GM19463 (cell line): Measurements from ENCODE around the gene MBP.

Experiments used
- ATAC-seq: cut with Tn5 transposase; IDR thresholded peaks from one replicate; pipeline ENCODE4 v1.9.1; 2021; ENCODE audit warnings: mild to moderate bottlenecking, moderate library complexity; ENCODE audit not compliant: unreplicated experiment

MBP gene

DNA sequence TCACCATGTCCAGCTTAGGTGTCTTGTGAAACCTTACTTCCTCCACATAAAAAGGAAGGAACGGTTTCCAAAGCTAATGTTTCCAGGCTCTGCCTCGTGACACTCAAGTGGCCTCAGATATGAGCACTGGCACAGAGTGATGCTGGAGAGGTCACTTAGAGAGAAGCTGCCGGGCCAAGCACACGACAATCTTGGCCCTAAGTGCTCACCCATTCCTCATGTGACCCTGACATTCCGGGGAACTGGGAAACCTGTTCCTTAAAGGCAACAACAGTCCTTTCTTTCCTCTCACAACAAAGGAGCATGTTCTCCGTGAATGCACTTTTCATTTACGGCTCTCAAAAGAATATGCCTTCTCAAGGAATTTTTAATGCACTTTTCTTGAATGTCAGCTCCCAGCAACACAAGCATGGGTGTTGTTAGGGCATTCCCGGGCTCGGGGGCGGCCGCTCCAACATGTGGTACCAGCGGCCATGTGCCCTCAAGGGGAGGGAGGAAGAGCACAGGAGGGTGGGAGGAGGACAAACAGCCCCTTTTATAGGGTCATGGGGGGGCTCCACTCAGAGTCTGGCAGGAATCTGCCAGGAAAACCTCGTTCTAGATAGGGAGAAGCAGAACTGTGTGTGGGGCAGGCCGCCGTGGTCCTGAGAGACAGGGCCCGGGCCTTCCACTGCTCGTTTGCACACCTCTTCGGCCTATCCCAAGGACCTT lies 118.6 kb downstream of the MBP start:
- no peak for ATAC-seq

DNA sequence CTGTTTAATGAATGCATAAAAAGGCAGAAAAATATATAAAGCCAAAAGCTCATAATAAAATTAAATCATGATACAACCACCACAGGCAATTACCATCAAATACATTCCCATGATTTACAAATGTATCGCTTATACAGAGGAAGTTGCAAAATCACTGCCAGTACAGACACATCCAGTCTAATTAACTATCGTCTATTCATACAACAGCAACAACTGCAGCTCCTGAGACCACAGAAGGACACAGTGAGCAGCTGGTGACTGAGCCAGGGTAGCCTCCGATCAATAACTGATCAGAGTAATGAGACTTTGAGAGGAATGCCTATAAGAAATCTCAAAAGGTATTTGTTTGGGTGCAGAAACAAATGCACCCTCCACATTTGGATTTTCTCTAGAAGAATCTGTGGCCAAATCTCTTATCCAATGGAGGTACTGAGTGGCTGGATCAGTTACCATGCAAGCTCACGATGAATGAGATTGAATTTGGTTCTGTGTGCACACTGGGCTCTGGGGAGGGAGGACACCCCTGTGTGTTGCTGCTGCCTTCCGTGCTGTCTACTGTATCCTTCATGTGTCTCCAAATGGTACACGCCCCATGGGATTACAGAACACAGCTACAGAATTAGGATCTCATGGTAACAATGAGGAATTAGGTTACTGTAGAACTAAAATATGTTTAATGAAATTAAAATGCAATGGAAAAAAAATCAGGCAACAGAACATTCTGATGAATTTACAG lies 119.6 kb downstream of the MBP start:
- ATAC-seq: no peak

DNA sequence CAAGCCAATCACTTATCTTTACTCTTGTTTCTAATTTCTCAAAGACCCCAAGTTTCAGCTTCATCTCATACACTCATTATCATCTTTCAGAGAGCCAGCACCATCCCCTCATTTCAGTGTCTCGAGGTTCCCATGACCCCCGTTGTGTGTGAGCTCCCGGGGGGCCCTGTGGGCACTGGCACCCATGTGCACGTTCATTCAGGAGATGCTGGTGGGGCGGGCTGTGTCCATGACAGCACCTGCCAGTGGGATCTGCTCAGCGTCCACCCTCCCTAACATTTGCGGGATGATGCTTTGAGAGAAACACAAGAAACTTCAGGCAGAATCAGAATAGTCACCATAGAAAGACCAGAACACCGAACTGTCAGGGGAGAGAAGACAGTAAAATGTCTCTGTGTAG lies 120.5 kb downstream of the MBP start:
- ATAC-seq: no peak

DNA sequence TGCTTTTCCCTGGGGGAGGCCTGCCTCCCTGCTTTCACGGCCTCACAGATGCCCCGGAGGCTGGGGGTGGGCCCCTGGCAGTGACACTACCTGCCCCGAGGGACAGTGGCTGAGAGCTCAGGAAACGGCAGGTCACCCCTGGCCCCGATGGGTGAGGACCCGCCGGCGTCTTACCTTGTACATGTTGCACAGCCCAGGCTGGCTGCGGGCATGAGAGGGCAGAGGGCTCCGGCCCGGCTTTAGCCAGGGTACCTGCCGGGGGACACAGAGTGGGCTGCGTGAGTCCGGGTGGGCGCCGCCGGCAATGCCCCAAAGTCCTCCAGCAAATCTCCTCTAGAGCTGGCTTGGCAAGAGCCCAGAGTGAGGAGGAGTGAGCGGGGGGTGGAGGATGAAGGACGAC lies 122.9 kb downstream of the MBP start:
- no peak for ATAC-seq

DNA sequence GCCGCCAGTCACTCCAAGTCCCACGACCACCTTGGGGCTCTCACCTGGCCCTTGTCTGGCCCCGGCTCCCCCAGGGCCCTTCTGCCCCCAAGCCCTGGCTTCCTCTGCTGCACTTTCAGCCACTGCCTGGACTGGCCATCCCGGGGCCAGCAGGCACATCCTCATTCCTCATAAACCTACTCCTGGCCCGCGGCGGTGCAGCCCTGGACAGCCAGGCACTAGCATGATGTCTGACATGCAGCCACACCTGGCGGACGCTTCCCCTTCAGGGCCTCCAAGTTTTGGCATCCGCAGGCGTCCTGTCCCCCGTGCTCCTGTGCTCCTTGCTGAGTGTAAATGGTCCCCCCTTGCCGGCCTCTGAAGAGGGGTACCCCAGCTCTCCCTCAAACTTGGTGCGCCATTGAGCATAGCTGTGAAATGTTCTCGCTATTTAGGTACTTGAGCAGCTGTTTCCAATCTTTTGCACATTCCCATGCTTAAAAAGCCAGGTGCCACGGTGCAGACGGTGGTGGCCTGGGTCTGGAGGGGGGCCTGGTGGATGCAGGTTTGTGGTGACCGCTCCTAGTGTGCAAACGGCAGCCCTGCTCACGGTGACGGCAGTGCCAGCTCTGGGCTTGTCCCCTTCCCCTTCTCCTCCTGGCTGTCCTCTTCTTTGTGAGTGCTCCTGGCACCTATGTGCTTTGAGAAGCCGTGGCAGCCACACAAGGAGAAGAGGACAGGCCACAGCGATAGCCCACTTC lies 123.8 kb downstream of the MBP start:
- ATAC-seq: no peak

DNA sequence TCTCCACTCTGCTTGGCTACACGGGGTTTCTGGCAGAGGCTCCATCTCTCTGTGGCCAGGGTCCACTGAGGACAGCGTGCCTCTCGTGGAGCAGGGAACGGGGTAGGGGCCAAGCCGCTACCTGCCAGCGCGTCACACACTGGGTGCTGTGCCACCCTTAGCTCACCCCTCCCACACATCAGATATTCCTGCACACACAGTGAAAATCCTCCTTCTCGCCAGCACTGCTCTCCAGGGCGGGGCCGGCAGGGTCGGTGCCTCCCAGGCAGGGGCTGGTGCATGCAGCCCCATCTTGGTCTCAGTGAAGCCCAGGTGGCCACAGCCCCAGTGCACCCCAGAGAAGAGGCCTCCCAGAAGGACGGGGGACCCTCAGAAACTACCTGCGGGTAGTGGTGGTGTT lies 124.6 kb downstream of the MBP start:
- ATAC-seq: no peak

DNA sequence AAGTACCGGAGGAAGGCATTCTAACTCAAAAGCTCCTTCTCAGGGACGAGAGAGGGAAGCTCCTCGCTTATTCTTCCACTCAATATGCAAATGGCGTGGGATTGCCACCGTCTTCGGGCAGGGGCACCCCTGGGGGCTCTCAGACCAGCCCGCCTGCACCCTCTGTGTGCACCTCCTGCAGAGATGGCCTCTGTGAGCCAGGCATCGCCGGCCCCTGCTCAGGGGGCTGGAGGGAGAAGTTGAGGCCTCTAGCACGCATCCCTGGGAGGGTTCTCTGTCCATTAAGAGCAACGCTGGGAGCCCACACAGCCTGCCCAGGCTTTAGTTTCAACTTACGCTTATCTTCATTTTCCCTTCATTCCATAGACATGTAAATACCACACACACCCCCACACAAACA lies 125.3 kb downstream of the MBP start:
- ATAC-seq: no peak

DNA sequence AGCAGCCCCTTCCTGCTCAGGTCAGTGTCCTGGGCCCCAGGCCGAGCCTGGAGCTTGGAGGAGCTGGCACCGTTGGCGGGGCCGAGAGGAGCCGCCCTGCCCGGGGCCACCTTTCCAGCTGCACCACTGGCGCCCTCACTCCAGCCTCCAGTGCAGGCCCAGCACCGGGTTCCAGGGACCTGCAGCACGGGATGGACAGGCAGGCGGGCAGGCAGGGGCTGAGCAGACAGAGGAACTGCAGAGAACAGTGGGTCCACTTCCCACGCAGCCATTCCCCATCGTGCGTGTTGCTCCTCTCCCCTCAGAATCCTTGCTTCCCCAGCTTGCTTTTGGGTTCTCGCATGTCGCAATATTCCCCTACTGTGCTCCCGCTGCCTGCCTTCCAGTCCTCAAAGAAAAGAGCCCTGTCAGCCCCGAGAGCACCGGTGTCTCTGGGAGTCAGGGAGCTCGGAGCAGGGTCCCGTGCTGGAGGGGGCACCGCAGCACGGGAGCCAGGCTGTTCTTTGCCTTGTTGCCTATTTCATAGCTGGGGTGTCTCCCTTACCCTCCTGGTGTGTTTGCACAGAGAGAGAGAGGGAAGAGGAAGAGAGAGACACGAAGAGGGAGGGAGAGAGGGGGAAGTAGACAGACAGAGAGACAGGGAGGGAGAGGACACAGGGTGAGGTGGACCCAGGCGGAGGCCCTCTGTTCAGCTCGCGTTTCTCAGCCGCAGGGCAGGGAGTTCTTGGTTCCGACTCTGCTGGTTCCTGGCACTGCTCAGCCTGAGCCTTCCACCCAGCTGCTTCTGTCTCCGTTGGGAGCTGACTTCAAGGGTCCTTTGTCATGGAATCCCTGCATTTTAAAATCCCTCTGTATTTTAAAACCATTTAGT lies 126.0 kb downstream of the MBP start:
- ATAC-seq: no peak

DNA sequence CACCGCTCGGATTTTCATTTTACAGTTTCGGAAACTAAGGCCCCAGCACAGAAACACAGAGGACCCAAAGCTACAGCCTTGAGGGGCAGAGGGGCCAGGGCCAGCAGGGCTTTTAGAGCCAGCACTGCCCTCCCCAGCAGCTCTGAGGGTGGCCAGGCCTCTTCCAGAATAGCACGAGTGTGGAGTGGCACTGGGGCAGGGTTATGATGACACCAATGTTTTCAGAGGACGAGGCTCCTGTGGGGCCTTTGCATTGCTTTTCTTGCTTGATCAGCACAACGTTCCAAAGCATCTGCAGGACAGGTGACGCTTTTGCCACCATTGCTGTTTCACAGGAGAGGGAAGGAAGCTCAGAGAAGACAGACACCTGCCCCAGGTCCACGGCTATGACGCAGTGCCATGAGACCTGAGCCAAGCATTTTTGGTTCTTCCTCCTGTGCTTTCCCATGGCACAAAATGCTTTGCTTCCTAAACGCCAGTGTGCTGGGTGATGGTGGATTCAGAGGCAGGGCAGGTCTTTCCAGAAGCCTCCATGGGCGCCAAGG lies 126.9 kb downstream of the MBP start:
- no peak for ATAC-seq

DNA sequence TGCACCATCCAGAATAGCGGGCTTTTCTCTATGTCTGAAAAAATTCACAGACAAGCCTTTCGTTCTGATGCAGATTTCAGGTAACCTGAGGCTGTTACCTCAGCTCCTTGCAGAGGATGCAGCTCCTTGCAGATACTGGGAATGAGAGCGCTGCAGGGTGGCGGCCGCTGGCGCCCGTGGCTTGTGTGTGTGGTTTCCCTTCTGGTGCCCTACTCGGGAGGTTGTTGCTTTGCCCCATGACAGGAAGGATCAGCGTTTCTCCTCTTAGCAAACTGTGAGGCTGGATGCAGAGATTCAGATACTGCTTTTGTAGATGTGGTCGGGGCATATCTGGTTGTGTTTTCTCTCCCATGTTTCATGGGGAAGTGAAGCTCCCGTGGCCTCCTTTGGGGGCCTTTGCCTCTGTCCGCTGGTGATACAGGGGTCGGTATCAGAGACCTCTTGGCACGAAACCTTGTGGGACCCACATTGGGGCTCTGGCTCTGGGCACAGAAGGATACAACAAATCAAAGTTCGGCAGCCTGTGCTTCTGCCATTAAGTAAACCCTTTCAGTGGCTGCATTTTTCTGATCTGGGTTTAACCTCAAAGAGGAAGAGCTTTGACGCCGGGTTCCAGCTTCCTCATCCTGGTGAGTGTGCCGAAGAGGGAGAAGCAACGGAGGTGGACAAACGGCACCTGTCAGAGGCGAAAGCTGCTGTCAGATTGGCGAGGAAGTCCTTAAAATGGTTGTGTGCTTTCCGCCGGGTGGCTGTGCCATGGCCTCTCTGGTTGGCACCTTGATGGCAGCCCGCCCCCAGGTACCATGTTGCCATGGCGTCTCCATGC lies 127.8 kb downstream of the MBP start:
- ATAC-seq: no peak

DNA sequence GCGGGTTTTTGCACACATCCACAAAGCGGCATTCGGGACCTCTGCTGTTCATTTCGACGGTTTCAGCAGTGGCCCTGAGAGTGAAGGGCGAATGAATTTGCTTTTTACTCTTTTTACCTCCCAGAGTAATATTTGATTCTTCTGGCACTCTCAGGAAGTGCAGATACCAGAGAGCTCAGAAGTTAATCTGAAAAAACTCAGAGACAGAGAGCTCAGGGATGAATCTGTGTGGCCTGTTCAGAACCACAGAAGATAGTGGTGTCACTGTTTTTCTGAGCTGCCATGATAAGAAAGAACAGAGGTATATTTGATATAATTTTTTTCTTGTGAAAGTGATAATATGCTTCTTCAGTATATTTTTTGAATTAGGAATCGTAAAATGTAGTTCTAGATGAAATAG lies 129.3 kb downstream of the MBP start:
- ATAC-seq: no peak

DNA sequence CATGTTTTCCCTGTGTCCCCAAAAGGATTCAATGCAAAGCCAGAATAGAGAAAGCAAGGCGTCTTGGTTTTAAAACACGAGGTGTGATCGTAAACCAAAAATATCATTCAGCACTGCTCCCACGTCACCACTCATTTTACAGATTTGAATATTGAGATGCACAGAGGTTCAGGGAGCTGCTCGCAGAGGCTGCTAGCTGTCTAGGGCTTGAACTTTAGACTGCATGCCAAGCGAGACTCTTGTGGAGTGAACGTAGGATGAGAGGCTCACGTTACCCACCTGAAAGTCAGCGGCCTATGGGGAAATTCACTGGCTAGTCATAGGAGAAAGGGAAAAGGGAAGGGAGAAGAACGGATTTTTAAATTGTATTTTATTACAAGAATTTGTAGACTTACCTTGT lies 130.1 kb downstream of the MBP start:
- no peak for ATAC-seq

DNA sequence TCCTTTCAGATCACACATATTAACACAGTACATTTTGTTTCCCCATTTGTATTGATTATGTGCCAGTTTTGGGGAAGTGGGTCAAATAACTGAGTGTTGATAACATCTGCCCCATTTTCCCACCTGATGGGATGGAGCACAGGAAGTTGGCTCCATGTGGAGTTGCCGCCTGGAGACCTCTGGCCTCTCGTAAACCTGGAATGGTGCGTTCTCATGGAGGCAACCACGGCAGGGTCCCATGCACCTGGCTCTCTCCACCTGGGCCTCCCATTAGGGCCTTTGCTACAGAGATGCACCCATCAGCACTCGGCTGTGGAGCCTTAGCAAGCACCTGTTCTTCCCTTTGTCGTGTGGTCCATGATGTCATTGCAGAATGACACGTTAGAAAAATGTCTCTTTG lies 130.6 kb downstream of the MBP start:
- ATAC-seq: no peak

DNA sequence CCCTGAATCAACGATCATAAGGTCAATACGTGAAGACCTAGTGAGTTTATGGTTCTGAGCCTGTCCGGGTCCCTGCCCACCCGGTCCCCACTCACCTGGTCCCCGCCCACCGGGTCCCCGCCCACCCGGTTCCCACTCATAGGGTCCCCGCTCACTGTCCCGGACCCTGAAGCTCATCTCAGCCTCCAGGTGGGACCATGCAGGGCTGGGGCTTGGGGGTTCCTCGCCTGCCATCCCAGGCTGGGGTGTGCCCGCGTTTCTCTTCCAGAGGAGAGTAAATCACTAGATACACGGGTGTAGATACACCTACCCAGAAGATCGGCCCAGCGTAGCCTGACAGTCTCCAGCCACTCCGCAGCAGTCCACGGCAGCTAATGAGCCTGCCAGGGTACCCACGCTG lies 131.5 kb downstream of the MBP start:
- no peak for ATAC-seq

DNA sequence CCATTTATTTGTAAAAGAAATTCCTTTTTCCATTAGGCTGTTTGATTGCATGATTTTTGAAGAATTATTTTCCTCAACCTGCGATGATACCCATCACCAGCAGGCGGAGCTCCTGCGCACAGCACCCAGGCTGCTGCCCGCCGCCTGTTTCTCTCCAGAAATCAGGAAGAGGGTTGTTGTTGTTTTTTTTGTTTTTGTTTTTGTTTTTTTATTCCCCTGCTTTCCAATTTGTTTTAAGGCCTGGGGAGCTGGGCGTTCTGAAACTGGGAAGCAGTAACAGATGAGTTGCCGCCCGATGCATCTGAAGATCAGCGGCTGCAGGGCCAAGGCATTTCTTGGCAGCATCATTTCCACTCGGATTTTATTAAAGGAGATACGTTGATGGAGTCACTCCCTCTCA lies 132.1 kb downstream of the MBP start:
- ATAC-seq: no peak

DNA sequence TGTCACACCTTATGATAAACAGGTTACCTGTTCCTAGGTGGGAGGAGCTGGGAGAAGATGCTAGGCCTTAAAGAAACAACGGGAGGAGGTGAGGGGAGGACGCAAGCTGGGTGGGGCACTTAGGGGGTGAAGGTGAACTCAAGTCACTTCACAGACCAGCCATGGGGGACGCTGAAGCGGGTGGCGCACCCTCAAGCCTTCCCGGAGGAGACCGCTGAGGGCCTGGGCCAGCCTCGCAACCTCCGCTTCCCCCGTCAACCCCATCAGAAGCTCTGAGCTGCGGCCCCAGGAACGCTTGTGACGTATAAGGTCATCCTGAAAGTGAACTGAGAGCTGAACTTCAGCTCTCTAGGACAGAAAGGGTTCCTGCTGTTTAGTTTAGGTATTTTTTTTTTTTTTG lies 133.5 kb downstream of the MBP start:
- ATAC-seq: no peak

DNA sequence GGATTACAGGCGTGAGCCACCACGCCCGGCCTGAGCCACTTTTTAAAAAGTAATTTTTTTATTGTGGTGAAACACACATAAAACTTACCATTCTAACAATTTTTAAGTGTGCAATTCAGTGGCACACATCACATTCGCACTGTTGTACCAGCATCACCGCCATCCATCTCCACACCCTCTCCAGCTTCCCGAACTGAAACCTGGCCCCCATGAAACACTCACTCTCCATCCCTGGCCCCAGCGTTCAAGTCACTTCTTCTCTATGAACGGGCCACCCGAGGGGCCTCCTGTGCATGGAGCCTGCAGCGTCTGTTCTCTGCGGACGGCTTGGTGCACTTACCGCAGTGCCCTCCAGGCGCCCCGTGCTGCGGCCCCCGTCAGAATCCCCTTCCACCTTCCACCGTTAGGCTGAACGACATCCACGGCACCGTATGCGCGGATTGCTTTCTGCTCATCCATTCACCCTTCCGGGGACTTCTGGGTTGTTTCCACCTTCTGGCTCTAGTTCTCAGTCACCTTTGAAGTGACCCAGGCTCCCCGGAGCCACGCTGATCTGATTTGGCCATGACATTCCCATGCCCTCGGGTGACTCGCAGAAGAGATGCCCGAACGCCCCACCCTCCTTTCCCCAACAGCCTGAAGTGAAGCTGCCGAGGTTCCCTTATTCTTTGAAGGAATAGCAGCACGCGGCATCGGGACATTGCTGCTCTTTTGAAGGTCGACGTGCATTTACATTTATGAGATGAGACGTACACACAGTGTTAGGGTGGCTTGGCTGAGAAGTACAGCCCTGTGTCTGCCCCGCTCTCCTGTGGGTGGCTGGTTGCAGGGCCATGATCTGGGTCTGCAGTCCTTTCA lies 134.4 kb downstream of the MBP start:
- ATAC-seq: no peak

DNA sequence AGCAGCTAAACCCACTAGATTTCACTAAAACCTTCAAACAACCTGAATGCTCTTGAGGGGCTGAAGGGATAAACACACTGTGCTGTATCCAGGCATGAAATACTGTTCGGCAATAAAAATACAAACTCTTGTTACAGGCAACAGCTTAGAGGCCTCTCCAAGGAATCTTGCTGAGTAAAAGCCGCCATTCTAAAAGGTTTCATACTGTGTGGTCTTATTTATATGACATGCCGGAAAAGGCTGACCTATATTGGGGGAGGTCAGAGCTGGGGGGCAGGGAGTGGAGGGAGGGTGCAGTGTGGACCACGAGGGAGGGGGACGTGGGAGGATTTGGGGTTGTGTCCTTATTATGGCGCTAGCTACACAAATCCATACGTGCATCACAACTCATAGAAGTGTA lies 136.2 kb downstream of the MBP start:
- ATAC-seq: no peak

DNA sequence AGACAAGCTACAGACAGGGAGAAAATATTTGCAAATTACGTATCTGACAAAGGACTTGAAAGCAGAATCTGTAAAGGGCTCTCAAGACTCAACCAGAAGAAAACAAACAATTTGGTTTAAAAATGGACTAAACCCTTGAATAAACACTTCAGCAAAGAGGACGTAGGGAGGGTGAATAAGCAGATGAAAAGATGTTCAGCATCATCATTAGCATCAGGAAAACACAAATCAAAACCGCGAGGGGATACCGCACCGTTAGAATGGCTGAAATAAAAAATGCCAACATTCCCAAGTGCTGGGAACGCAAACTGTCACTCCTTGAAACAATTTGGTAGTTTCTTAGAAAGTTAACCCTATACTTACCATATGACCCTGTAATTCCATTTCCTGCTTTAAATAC lies 136.7 kb downstream of the MBP start:
- ATAC-seq: no peak
